HG02623 (cell line): Measurements from ENCODE around the gene CACNB3.

Experiments used
- ATAC-seq: cut with Tn5 transposase; IDR thresholded peaks from one replicate; pipeline ENCODE4 v1.9.1; 2021; ENCODE audit warnings: moderate library complexity; ENCODE audit not compliant: unreplicated experiment

CACNB3 gene

GRCh38 chr12:48817873-48818830 lies at the start of gene CACNB3:
Gene CACNB3, plus strand, starts transcription at chr12:48818496. Its CDS starts 434 bp downstream, at chr12:48818930.
- ATAC-seq: no peak

DNA sequence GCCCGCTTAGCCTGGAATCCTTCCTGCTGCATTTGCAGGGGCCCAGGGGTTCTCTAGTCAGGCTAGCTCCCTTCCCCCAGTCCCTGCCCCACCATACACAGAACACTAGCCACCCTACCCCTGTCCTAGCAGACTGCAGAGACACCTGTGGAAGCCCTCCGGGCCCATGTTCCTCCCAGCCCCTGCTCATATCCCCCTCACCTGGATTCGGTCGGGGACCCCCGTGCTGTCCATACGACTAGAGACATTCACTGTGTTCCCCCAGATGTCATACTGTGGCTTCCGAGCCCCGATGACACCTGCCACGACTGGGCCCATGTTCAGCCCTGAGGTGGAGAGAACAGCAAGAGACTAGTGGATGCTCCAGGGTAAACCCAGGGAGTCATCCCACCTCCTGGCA lies 49.6 kb upstream of the CACNB3 start:
- ATAC-seq: no peak

DNA sequence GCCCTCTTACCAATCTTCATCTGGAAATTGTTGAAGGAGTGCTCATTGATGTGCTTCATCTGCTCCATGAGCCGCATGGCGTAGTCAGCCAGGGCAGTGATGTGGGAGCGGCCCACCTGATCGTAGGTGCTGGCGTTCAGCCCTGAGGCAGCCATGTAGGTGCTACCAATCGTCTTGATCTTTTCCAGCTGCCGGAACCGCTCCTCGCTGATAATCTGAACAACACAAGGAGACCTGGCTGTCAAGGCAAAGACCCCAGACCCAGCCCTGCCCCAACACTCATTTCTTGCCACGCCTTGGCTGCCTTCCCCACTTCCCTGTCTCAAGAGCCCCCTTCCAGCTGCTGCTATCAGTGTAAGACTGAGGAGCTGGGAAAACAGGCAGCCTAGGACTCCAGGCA lies 47.5 kb upstream of the CACNB3 start:
- no peak for ATAC-seq

DNA sequence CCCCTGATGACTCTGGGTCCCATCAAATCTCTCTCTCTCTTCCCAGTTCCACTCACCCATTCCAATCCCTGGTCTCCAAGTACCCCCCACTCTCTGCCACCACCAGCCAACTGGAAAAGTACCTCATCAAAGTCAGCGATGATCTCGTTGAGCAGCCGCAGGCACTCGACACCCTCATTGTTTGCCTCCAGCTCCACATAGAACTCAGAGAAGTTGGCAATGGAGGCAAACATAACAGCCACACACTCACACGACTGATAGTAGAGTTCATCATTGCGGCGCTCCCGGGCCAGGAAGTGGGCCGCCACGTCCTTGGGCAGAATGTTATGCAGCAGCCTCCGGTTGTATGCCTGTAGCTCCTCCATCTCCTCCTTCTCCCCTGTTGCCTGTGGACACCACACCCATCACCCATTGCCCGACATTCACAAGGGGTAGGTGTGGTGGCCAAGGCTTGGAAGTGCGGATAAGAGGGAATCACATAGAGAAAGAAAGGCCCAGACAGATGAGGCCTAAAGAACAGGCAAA lies 46.6 kb upstream of the CACNB3 start:
- ATAC-seq: no peak

- no peak for ATAC-seq
Measured at GRCh38 chr12:48773686-48774085, 44.6 kb upstream of the CACNB3 start.

DNA sequence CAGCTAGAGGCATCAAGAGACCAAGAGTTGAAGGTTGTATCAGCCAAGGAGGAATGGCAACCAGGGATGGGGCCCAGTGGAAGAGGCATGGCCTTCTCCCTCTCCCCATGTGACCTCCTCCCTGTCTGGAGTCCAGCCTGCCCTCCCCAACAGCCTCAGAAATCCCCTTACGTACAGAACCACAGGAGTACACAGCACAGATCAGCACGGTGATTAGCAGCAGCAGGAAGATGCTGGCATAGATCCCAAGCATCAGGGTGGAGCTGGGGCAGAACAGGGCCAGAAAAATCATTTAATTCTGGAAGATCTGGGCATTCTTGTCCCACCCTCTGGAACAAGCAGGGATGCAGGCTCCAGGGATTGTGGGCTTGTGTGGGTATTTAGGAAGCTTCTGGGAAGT lies 43.8 kb upstream of the CACNB3 start:
- ATAC-seq: no peak

GRCh38 chr12:48775299-48775698 lies 43.0 kb upstream of the CACNB3 start:
- ATAC-seq: no peak

DNA sequence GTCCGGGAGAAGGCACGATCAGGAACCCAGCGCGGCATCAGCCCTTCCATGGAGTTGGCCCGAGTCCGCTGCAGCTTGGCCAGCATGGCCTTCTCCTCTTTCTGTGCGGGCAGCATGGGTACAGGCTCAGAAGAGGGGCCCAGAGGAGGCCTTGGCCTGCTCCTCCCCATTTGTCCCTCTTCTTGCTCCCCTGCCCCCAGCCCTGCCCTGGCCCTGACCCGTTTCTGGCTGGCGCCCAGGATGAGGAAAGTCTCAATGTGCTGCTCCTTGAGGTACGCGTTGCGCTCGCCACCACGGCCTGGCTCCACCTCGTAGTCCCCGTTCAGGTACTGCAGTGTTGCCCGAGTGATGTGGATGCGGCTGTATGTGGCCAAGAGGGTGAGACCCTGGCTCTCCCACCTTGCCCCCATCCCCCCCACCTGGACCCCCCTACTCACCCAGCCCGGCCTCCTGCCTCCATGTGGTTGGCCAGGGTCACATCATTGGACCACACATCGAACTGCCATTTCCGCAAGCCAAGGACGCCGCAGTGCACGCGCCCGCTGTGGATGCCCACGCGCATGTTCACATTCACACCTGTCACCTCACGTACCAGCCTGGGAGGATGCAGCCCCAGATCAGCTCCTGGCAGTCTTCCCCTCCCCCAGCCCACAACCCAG lies 42.2 kb upstream of the CACNB3 start:
- ATAC-seq: no peak

DNA sequence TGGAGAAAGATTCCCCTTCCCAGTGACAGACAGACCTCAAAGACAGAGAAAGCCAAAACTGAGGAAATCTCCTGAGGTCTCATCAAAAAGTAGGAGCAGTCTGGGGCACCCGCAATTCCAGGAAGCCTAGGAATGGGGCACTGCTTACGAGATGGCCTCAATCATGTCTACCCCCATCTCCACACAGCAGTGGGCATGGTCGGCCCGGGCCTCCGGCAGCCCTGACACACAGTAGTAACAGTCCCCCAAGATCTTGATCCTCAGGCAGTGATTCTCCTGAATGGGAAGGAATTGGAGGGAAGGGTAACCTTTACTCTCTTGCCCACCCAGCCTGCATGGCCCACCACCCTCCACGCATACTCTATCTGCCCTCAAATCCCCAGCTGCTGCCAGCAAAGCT lies 41.3 kb upstream of the CACNB3 start:
- ATAC-seq: no peak

GRCh38 chr12:48777501-48778400 lies 40.5 kb upstream of the CACNB3 start:
- no peak for ATAC-seq

- no peak for ATAC-seq
Measured at GRCh38 chr12:48779869-48780268, 38.4 kb upstream of the CACNB3 start.

GRCh38 chr12:48780381-48781025 lies 37.8 kb upstream of the CACNB3 start:
- ATAC-seq: no peak

DNA sequence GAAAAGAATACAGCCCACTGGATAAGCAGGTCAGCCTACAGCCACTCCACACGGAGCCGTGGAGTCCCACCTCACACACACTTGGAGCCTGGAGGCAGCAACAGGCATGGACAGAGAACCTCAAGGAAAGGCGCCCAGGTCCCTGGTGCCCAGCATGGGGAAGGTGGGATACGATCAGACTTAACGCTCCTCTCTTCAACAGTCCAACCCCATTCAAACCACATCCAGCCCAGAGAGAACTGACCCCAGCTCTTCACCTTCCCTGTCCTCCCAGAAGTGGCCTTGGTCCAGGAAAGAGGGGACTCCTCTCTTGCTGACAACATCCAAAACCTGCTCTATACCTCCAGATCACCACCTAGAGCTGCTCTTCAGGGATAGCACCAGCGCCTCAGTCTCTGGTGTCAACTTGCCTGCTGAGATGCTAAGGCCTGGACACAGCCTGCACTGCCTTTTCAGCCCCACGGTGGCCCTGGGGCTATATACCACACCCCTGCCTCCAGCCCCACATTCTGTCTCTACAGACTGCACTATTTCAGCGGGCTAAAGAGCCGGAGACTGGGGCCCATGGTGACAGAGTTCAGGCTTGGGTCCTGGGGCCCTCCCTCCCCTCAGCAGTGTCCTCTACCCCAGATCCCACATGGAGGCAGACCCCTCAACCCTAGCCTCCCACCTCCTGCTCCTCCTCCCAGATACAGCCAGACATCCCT lies 36.4 kb upstream of the CACNB3 start:
- ATAC-seq: no peak

GRCh38 chr12:48782457-48783395 lies 35.6 kb upstream of the CACNB3 start:
- no peak for ATAC-seq

DNA sequence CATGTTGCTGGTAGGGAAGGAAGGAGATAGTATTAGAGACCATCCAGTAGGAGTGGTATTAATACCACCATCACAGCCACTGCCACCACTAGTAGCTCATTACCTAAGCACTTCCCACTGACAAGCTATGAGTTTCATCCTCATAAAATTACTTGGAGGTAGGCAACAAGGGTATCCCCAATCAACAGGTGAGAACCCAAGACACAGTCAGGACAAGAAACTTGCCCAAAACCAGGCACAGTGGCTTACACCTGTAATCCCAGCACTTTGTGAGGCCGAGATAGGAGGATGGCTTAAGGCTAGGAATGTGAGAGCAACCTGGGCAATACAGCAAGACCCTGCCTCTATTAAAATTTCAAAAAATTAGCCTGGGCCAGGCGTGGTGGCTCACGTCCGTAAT lies 34.9 kb upstream of the CACNB3 start:
- no peak for ATAC-seq

DNA sequence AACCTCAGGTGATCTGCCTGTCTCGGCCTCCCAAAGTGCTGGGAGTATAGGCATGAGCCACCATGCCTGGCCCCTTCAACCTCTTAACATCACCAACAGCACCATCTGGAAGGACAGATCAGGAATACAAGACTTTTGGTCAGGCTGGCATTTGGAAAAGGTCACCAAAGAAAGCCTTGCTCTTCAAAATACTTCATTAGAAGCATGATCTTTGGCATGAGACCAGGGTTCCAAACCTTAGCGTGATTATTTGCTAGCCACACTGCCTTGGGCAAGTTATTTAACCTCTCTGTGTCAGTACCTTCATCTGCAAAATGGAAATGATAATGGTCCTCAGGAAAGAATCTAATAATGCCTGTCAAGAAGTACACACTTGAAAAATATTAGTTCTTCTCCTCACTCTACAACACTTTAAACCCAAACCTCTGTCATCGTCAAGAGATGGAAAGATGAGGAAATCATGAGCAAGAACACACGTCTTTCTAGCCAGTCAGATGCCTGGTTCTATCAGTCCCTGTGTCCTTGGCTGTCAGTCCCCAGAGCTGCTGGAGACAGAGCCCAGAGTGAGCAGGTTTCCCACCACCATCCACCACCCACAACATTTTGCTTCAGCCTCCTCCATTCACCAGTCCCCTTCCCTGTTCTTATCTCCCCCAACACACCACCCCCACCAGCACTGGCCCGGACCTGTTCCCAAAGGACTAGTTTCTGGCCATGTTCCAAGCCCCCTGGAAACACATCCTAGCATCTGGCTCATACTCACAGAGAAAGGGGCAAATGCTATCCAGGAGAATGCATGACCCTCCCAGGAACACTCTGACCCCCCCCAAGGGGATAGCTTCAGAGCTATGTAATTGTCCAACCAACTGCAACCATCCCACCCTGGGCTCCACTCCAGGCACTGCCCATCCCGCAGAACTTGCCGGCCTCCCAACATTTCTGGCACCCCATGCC lies 31.4 kb upstream of the CACNB3 start:
- ATAC-seq: no peak

DNA sequence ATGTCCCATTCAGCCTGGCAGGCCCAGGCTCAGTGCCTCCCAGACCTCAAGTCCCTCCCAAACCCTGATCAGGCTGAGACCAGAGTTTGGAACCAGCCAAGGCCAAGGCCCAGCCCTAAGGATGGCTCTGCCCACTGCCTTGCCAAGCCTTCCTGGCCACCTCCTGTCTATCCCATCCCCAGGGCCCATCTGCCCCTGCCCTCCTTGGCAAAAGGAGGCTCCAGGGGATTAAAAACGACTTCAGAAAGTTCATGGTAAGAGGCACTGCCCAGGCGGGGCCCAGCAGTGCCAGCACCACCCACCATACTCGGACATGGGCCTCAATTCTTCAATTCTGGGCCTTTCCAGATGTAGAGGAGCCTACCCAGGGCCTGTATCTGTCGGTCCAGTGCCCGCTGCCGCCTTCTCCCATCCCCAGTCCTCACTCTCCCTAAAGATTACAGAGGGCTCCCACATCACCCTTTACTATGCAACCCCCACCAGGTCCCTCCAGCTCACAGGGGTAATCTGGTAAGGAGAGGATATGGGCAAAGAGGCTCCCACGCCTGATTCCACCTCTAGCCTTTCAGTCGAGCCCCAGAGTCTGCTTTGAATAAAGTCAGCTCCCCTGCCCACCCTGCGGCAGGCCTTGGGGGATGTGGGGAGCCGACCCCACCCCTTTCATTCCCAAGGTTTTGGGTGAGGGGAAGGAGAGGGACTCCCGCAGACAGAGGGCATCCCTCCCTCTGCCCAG lies 30.3 kb upstream of the CACNB3 start:
- no peak for ATAC-seq
